Measurements from ENCODE around the gene SBNO2. TPM values are rescaled to one million over a fixed set of nuclear protein-coding genes. Genes with fewer than 3 reads are reported as not detected.
A peak's percentile ranks its signal among the peaks of the same experiment; 100 is the strongest.

SBNO2 gene
- total RNA-seq, 2 experiments from 2014 or later, result 26.6 to 43.3 TPM

- no TSS peak for BruUV-seq (replicated peaks)
- H3K9me3 ChIP-seq (ENCODE audit: low read length), result no peaks in the 10 kb centered on the region
- H3K36me3 ChIP-seq (ENCODE audit: insufficient read depth, low read length), result peaks cover 11% of the 10 kb centered on the region; the same call in 1 of the 2 replicates
- H3K79me2 ChIP-seq (ENCODE audit: insufficient read depth, low read depth, low read length), result no peaks in the 10 kb centered on the region
- 0 out of 2 replicates have a peak overlapping the region, but pooled peaks have one; percentile 35 for H2AFZ ChIP-seq (ENCODE audit: low read length)
- ChIA-PET POLR2A (no interaction called here), CTCF (ENCODE audit: unreplicated experiment) (no interaction called here)
- intact Hi-C loops (cut with micrococcal nuclease; ENCODE audit: unreplicated experiment), result loop anchor here (2.0 to 5.0 kb wide), 2 partner anchors 40 to 109 kb away; partner anchors contain the start of genes ATP5F1D and SBNO2
- no peak for TF ChIP-seq EZH2phosphoT487 (IDR thresholded peaks at IDR 0.05; ENCODE audit: borderline replicate concordance, low read depth, low read length)
- TF ChIP-seq CTCF (conservative IDR thresholded peaks at IDR 0.05; ENCODE audit: low read length), result no peak
- H3K4me1 ChIP-seq (ENCODE audit: insufficient read depth, low read length, poor library complexity, severe bottlenecking), result peaks cover 34% of the 10 kb centered on the region
- no peaks in the 10 kb centered on the region for H4K20me1 ChIP-seq (ENCODE audit: insufficient read depth, low read length)
- H3K27ac ChIP-seq (ENCODE audit: low read depth, low read length, poor library complexity, severe bottlenecking), result peak overlapping the region; percentile 85
- peak; percentile 89 for DNase-seq (ENCODE audit: low spot score)
- H3K4me3 ChIP-seq (ENCODE audit: low read depth, low read length, poor library complexity, severe bottlenecking), result peak overlapping the region; percentile 71
- H3K4me2 ChIP-seq (ENCODE audit: low read length), result peak overlapping the region; percentile 99
- no peaks in the 10 kb centered on the region for H3K9me2 ChIP-seq (ENCODE audit: insufficient read depth, low read length)
Measured at GRCh38 chr19:1131718-1132551, 42.1 kb downstream of the SBNO2 start.

GRCh38 chr19:1130771-1131717 is 43.0 kb downstream of the SBNO2 start:
- intact Hi-C loops (cut with micrococcal nuclease; ENCODE audit: unreplicated experiment), result loop anchor here (5.0 kb wide), 1 partner anchor 41 kb away; the partner anchor contains the start of gene SBNO2
- CTCF ChIA-PET (ENCODE audit: unreplicated experiment), result interaction anchor here (0.9 kb wide), 1 partner anchor 18 kb away, joined by 5 read pairs; no protein-coding TSS in a partner anchor
- peak; percentile 41 for DNase-seq (ENCODE audit: low spot score)

More at GRCh38 chr19:1130771-1131717, 43.0 kb downstream of the SBNO2 start:
- no TSS peak for BruUV-seq (replicated peaks)
- peak overlapping the region; percentile 71 for H3K4me3 ChIP-seq (ENCODE audit: low read depth, low read length, poor library complexity, severe bottlenecking)
- H3K36me3 ChIP-seq (ENCODE audit: insufficient read depth, low read length), result peaks cover 19% of the 10 kb centered on the region; the same call in 1 of the 2 replicates
- H3K4me1 ChIP-seq (ENCODE audit: insufficient read depth, low read length, poor library complexity, severe bottlenecking), result peaks cover 34% of the 10 kb centered on the region
- TF ChIP-seq CTCF (conservative IDR thresholded peaks at IDR 0.05; ENCODE audit: low read length), result no peak
- TF ChIP-seq EZH2phosphoT487 (IDR thresholded peaks at IDR 0.05; ENCODE audit: borderline replicate concordance, low read depth, low read length), result no peak
- no peaks in the 10 kb centered on the region; the same call in 1 of the 2 replicates for H4K20me1 ChIP-seq (ENCODE audit: insufficient read depth, low read length)
- H3K9me3 ChIP-seq (ENCODE audit: low read length), result no peaks in the 10 kb centered on the region
- POLR2A ChIA-PET, result no interaction called here
- no peak overlapping the region for H2AFZ ChIP-seq (ENCODE audit: low read length)
- no peaks in the 10 kb centered on the region for H3K79me2 ChIP-seq (ENCODE audit: insufficient read depth, low read depth, low read length)
- no peaks in the 10 kb centered on the region for H3K9me2 ChIP-seq (ENCODE audit: insufficient read depth, low read length)
- peak overlapping the region; percentile 99 for H3K4me2 ChIP-seq (ENCODE audit: low read length)
- peak overlapping the region; percentile 85 for H3K27ac ChIP-seq (ENCODE audit: low read depth, low read length, poor library complexity, severe bottlenecking)
